Natural killer cell treated with Interleukin-12 subunit alpha and Interleukin-12 subunit beta and Interleukin-15 and Interleukin-18, amount 100 ng/mL, for 72 hours (primary cell): ENCODE data around the gene CNN3. TPM values are rescaled to one million over a fixed set of nuclear protein-coding genes. Genes with fewer than 3 reads are reported as not detected.

Experiments
- ATAC-seq, 2 donors: fragments of 150-1000 bp; cut with Tn5 transposase in 1 of 2; sonication (Bioruptor Pico), chemical (Tn5 transposase) in 1 of 2; 2 replicates each; pipeline ENCODE4 v1.10.0; 2021
- DNase-seq: peaks from one replicate; pipeline ENCODE4 v3.0.0; 2022; ENCODE audit warnings: low spot score
- H3K27ac Mint-ChIP-seq, 2 donors: 1 replicate in 1 of 2; 2 replicates in 1 of 2; pipeline ENCODE4 v1.8.0; 2022; ENCODE audit warnings: mixed read lengths in 2 of 2, mild to moderate bottlenecking in 1 of 2, moderate library complexity in 1 of 2
- H3K27me3 Mint-ChIP-seq, 2 donors: 1 replicate in 1 of 2; 2 replicates in 1 of 2; pipeline ENCODE4 v1.8.0; 2022; ENCODE audit warnings: mixed read lengths in 2 of 2
- H3K36me3 Mint-ChIP-seq: one replicate; pipeline ENCODE4 v1.8.0; 2022; ENCODE audit warnings: mixed read lengths
- H3K4me1 Mint-ChIP-seq, 2 donors: 1 replicate in 1 of 2; 2 replicates in 1 of 2; pipeline ENCODE4 v1.8.0; 2022; ENCODE audit warnings: low read depth in 2 of 2, mixed read lengths in 2 of 2, mild to moderate bottlenecking in 1 of 2
- H3K4me3 Mint-ChIP-seq: one replicate; pipeline ENCODE4 v1.8.0; 2022; ENCODE audit warnings: mixed read lengths
- H3K9me3 Mint-ChIP-seq: 2 replicates; pipeline ENCODE4 v1.8.0; 2022; ENCODE audit warnings: mixed read lengths
- total RNA-seq, 2 donors: library from RNA; stranded (reverse); gene quantifications; one replicate each; pipeline ENCODE4 v1.2.3, GENCODE V29; 2022

Gene CNN3
- total RNA-seq, 2 donors from 2014 or later = 0.50 TPM; not detected in 1

GRCh38 chr1:94925004-94925403, 1.9 kb downstream of the CNN3 start:
- peaks cover 35 to 69% of the 10 kb centered on the region in 2 donors for H3K27me3 Mint-ChIP-seq
- no peak for ATAC-seq
- H3K36me3 Mint-ChIP-seq = no peaks in the 10 kb centered on the region
- peaks cover 11 to 15% of the 10 kb centered on the region in 2 donors for H3K4me1 Mint-ChIP-seq
- H3K9me3 Mint-ChIP-seq = no peaks in the 10 kb centered on the region
- no peak for DNase-seq
- no peak overlapping the region for H3K4me3 Mint-ChIP-seq
- no peak overlapping the region for H3K27ac Mint-ChIP-seq

GRCh38 chr1:94922761-94923331, 4.1 kb downstream of the CNN3 start:
- no peak overlapping the region for H3K4me3 Mint-ChIP-seq
- H3K36me3 Mint-ChIP-seq = no peaks in the 10 kb centered on the region
- H3K4me1 Mint-ChIP-seq = peaks cover 10 to 12% of the 10 kb centered on the region in 2 donors
- no peak overlapping the region for H3K27ac Mint-ChIP-seq
- DNase-seq = no peak
- H3K27me3 Mint-ChIP-seq = peaks cover 36 to 61% of the 10 kb centered on the region in 2 donors
- H3K9me3 Mint-ChIP-seq = no peaks in the 10 kb centered on the region
- no peak for ATAC-seq

- peaks cover 6 to 7% of the 10 kb centered on the region in 2 donors for H3K4me1 Mint-ChIP-seq
- DNase-seq (no peak), ATAC-seq (no peak)
- H3K9me3 Mint-ChIP-seq = no peaks in the 10 kb centered on the region
- no peak overlapping the region for H3K4me3 Mint-ChIP-seq
- no peak overlapping the region for H3K27ac Mint-ChIP-seq
- H3K36me3 Mint-ChIP-seq = no peaks in the 10 kb centered on the region
- peaks cover 33 to 55% of the 10 kb centered on the region in 2 donors for H3K27me3 Mint-ChIP-seq
Measured at GRCh38 chr1:94921977-94922376, 4.9 kb downstream of the CNN3 start.

GRCh38 chr1:94920061-94920460, 6.8 kb downstream of the CNN3 start:
- H3K27me3 Mint-ChIP-seq = peaks cover 38 to 43% of the 10 kb centered on the region in 2 donors
- no peaks in the 10 kb centered on the region for H3K9me3 Mint-ChIP-seq
- peaks cover 0 to 3% of the 10 kb centered on the region in 2 donors for H3K4me1 Mint-ChIP-seq
- no peak for DNase-seq
- ATAC-seq = no peak
- H3K4me3 Mint-ChIP-seq = no peak overlapping the region
- H3K27ac Mint-ChIP-seq = no peak overlapping the region
- H3K36me3 Mint-ChIP-seq = no peaks in the 10 kb centered on the region

- H3K9me3 Mint-ChIP-seq = no peaks in the 10 kb centered on the region
- peaks cover 0 to 3% of the 10 kb centered on the region in 2 donors for H3K4me1 Mint-ChIP-seq
- no peak overlapping the region for H3K4me3 Mint-ChIP-seq
- H3K27ac Mint-ChIP-seq = no peak overlapping the region
- H3K36me3 Mint-ChIP-seq = no peaks in the 10 kb centered on the region
- H3K27me3 Mint-ChIP-seq = peaks cover 35 to 39% of the 10 kb centered on the region in 2 donors
- no peak for DNase-seq
- no peak for ATAC-seq
Measured at GRCh38 chr1:94919241-94920030, 7.5 kb downstream of the CNN3 start.

GRCh38 chr1:94917251-94917650, 9.7 kb downstream of the CNN3 start:
- no peak for DNase-seq
- Mint-ChIP-seq H3K4me1 (no peaks in the 10 kb centered on the region), H3K36me3 (no peaks in the 10 kb centered on the region), H3K27me3 (peaks cover 34 to 37% of the 10 kb centered on the region in 2 donors), H3K4me3 (no peak overlapping the region), H3K27ac (no peak overlapping the region), H3K9me3 (no peaks in the 10 kb centered on the region)
- ATAC-seq = no peak

- H3K27me3 Mint-ChIP-seq = peaks cover 43 to 48% of the 10 kb centered on the region in 2 donors
- no peak overlapping the region for H3K27ac Mint-ChIP-seq
- ATAC-seq (no peak), DNase-seq (no peak)
- no peaks in the 10 kb centered on the region for H3K9me3 Mint-ChIP-seq
- H3K4me1 Mint-ChIP-seq = no peaks in the 10 kb centered on the region
- no peak overlapping the region for H3K4me3 Mint-ChIP-seq
- no peaks in the 10 kb centered on the region for H3K36me3 Mint-ChIP-seq
Measured at GRCh38 chr1:94912263-94913184, 14.4 kb downstream of the CNN3 start.

GRCh38 chr1:94909486-94909885, 17.4 kb downstream of the CNN3 start:
- no peaks in the 10 kb centered on the region for H3K36me3 Mint-ChIP-seq
- no peak overlapping the region for H3K4me3 Mint-ChIP-seq
- H3K4me1 Mint-ChIP-seq = no peaks in the 10 kb centered on the region
- ATAC-seq (no peak), DNase-seq (no peak)
- H3K27ac Mint-ChIP-seq = no peak overlapping the region
- H3K9me3 Mint-ChIP-seq = no peaks in the 10 kb centered on the region
- peaks cover 28 to 50% of the 10 kb centered on the region in 2 donors for H3K27me3 Mint-ChIP-seq

- ATAC-seq (no peak), DNase-seq (no peak)
- H3K4me3 Mint-ChIP-seq = no peak overlapping the region
- no peaks in the 10 kb centered on the region for H3K4me1 Mint-ChIP-seq
- H3K9me3 Mint-ChIP-seq = no peaks in the 10 kb centered on the region
- no peaks in the 10 kb centered on the region for H3K36me3 Mint-ChIP-seq
- H3K27ac Mint-ChIP-seq = no peak overlapping the region
- peaks cover 23 to 48% of the 10 kb centered on the region in 2 donors for H3K27me3 Mint-ChIP-seq
Measured at GRCh38 chr1:94908965-94909364, 17.9 kb downstream of the CNN3 start.

GRCh38 chr1:94908190-94908589, 18.7 kb downstream of the CNN3 start:
- Mint-ChIP-seq H3K4me1 (no peaks in the 10 kb centered on the region), H3K27me3 (peaks cover 17 to 40% of the 10 kb centered on the region in 2 donors), H3K36me3 (no peaks in the 10 kb centered on the region), H3K4me3 (no peak overlapping the region), H3K9me3 (no peaks in the 10 kb centered on the region), H3K27ac (no peak overlapping the region)
- DNase-seq = no peak
- ATAC-seq = no peak

GRCh38 chr1:94907136-94907535, 19.8 kb downstream of the CNN3 start:
- Mint-ChIP-seq H3K27ac (no peak overlapping the region), H3K4me3 (no peak overlapping the region), H3K9me3 (no peaks in the 10 kb centered on the region), H3K4me1 (no peaks in the 10 kb centered on the region), H3K27me3 (peaks cover 19 to 36% of the 10 kb centered on the region in 2 donors), H3K36me3 (no peaks in the 10 kb centered on the region)
- ATAC-seq (no peak), DNase-seq (no peak)

GRCh38 chr1:94906382-94906781, 20.5 kb downstream of the CNN3 start:
- Mint-ChIP-seq H3K27ac (no peak overlapping the region), H3K4me1 (no peaks in the 10 kb centered on the region), H3K27me3 (peaks cover 19 to 36% of the 10 kb centered on the region in 2 donors), H3K36me3 (no peaks in the 10 kb centered on the region), H3K4me3 (no peak overlapping the region), H3K9me3 (no peaks in the 10 kb centered on the region)
- no peak for ATAC-seq
- DNase-seq = no peak

- Mint-ChIP-seq H3K9me3 (no peaks in the 10 kb centered on the region), H3K27ac (no peak overlapping the region), H3K27me3 (peaks cover 11 to 25% of the 10 kb centered on the region in 2 donors), H3K36me3 (no peaks in the 10 kb centered on the region), H3K4me3 (no peak overlapping the region), H3K4me1 (no peaks in the 10 kb centered on the region)
- no peak for ATAC-seq
- DNase-seq = no peak
Measured at GRCh38 chr1:94905207-94905606, 21.7 kb downstream of the CNN3 start.
